Measurements from ENCODE around the gene OGDH. TPM values are rescaled to one million over a fixed set of nuclear protein-coding genes. Genes with fewer than 3 reads are reported as not detected.
A peak's percentile ranks its signal among the peaks of the same experiment; 100 is the strongest.

The OGDH gene
- total and polyA plus RNA-seq, 2 of the 13 experiments (the other 11 are each of a cell fraction or from before 2014, with no cell fraction given) = 17.4 to 25.4 TPM

GRCh38 chr7:44568771-44569560, 37.5 kb upstream of the OGDH start:
- peaks cover 45 to 82% of the 10 kb centered on the region in 2 experiments for H3K36me3 ChIP-seq (replicated peaks in 1 of 2; ENCODE audit: control insufficient read depth in 1 of 2, insufficient read depth in 2 of 2, low read length in 2 of 2)
- H3K9me3 ChIP-seq (ENCODE audit: low read length) = no peaks in the 10 kb centered on the region
- H3K4me2 ChIP-seq (ENCODE audit: low read depth, low read length) = no peak overlapping the region
- intact Hi-C loops (cut with micrococcal nuclease; ENCODE audit: unreplicated experiment) (no loop called here), in situ Hi-C loops (cut with HindIII; ENCODE audit: extremely low pct_ligation_motif_present, low pct_unique_long_range_greater_than_20kb) (no loop called here)
- no peak for FAIRE-seq
- no peak overlapping the region for H3K27ac ChIP-seq (ENCODE audit: extremely low read length, insufficient read depth, low read length)
- H4K20me1 ChIP-seq (ENCODE audit: insufficient read depth, low read length) = no peaks in the 10 kb centered on the region; the same call in 1 of the 2 replicates
- no TSS peak for BruUV-seq (replicated peaks)
- ATAC-seq = no peak
- H3K4me3 ChIP-seq (replicated peaks in 1 of 3; ENCODE audit: insufficient read depth in 1 of 3, low read depth in 2 of 3, low read length in 3 of 3) = no peak overlapping the region
- TF ChIP-seq PHF21A (CRISPR knock-in tag; IDR thresholded peaks at IDR 0.05) (no peak), ZNF414 (CRISPR knock-in tag; IDR thresholded peaks at IDR 0.05) (no peak), RBM22 (optimal IDR thresholded peaks at IDR 0.05; ENCODE audit: low read length) (peak; percentile 23), PREB (CRISPR knock-in tag; IDR thresholded peaks at IDR 0.05) (no peak), POLR2G (IDR thresholded peaks at IDR 0.05; ENCODE audit: low read depth, low read length) (peak; percentile 13; the same call in 1 of the 2 replicates)
- no peak overlapping the region for H3K9ac ChIP-seq (ENCODE audit: insufficient read depth, low read depth, low read length)
- H2AFZ ChIP-seq (ENCODE audit: low read length) = no peak overlapping the region
- ChIA-PET CTCF (ENCODE audit: low intra/inter-chr PET ratio, low total read pairs) (no interaction called here), POLR2A (no interaction called here)
- WGBS (ENCODE audit: low lambda C conversion rate) = 96% methylated on average over 16 of the region's 17 CpGs
- H3K27me3 ChIP-seq (ENCODE audit: control insufficient read depth in 1 of 2, insufficient read depth in 2 of 2, low read length in 2 of 2) = no peaks in the 10 kb centered on the region; a peak in 1 of 5 replicates
- peaks cover 26% of the 10 kb centered on the region for H3K79me2 ChIP-seq (ENCODE audit: insufficient read depth, low read length)
- DNase-seq (ENCODE audit: low spot score) = no peak
- peaks cover 26% of the 10 kb centered on the region for H3K4me1 ChIP-seq (ENCODE audit: insufficient read depth, low read length)
